Gastrocnemius medialis (tissue), 4 donors: ENCODE results near the gene MATN1.

ENCODE experiments used
- POLR2A ChIP-seq, 2 donors: fragments of 450-650 bp; IDR thresholded peaks; one replicate each; pipeline ENCODE4 v1.6.1; 2017; ENCODE audit warnings: antibody characterized with exemption in 2 of 2, mild to moderate bottlenecking in 2 of 2, moderate library complexity in 2 of 2
- TF ChIP-seq, protein P1 (sequence below), 5 experiments: fragments of 450-650 bp in 3 of 5; fragments of 200-600 bp in 2 of 5; sonication (generic) in 2 of 5; IDR thresholded peaks in 4 of 5; conservative IDR thresholded peaks in 1 of 5; 1 replicate in 4 of 5; 2 replicates in 1 of 5; pipeline ENCODE4 v1.5.1; 2016 to 2019; ENCODE audit warnings: antibody characterized with exemption in 5 of 5, mild to moderate bottlenecking in 3 of 5, moderate library complexity in 3 of 5

DNA sequence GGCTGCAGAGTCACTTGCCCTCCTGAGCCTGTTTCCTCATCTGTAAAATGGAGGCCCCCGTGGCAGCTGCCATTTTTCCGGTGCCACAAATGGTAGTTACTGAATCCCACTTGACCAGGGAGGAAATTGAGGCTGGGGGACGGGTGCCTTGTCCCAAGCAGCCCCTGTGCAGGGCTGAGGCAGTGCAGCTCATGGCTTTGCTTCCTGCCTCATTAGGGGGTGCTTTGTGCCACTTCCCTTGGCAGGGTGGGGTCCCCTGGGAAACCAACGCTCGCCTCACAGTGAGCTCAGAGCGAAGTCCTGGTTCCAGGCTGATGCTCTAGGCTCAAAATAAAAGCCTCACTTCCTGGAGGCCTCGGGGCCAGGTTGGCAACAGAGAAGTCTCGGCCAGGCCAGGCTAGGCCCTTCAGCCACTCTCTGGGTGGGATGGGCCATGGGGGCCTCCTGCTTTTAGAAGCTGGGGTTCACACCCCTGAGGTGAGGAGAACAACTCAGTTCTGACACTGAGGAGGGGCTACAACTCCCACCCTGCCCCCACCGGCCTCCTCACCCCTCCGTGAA lies 27.4 kb upstream of the MATN1 start:
- TF ChIP-seq, protein P1, sequence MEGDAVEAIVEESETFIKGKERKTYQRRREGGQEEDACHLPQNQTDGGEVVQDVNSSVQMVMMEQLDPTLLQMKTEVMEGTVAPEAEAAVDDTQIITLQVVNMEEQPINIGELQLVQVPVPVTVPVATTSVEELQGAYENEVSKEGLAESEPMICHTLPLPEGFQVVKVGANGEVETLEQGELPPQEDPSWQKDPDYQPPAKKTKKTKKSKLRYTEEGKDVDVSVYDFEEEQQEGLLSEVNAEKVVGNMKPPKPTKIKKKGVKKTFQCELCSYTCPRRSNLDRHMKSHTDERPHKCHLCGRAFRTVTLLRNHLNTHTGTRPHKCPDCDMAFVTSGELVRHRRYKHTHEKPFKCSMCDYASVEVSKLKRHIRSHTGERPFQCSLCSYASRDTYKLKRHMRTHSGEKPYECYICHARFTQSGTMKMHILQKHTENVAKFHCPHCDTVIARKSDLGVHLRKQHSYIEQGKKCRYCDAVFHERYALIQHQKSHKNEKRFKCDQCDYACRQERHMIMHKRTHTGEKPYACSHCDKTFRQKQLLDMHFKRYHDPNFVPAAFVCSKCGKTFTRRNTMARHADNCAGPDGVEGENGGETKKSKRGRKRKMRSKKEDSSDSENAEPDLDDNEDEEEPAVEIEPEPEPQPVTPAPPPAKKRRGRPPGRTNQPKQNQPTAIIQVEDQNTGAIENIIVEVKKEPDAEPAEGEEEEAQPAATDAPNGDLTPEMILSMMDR (IDR thresholded peaks at IDR 0.05 in 4 of 5, conservative IDR thresholded peaks at IDR 0.05 in 1 of 5): no peak
- TF ChIP-seq POLR2A (IDR thresholded peaks at IDR 0.05): no peak
